NCI-H2227 (cell line): ENCODE results near the gene LRRC3C.

ENCODE experiments used
- DNase-seq: peaks from one replicate; lab custom pipeline; 2025; ENCODE audit not compliant: unreplicated experiment; lab: John Stamatoyannopoulos, UW

Gene LRRC3C

GRCh38 chr17:39974433-39974832 lies 46.9 kb downstream of the LRRC3C start:
- no peak for DNase-seq

DNA sequence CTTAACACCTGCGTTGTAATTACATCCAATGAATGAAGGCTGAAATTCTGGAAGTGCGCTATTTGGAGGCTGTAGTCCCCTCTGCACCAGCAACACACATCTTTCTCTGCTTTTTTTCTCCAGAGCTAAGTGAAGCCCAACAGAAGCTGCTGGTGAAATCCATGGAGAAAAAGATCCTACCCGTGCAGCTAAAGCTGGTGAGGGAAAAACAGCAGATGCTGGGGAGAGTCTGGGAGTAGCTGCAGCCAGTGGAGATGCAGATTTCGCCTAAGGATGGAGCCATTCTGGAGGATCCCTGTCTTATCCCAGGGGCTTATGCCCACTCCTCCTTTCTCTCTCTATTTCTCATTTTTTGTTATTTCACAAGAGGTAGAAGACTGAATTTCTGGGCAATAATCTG lies 48.3 kb downstream of the LRRC3C start:
- no peak for DNase-seq

DNA sequence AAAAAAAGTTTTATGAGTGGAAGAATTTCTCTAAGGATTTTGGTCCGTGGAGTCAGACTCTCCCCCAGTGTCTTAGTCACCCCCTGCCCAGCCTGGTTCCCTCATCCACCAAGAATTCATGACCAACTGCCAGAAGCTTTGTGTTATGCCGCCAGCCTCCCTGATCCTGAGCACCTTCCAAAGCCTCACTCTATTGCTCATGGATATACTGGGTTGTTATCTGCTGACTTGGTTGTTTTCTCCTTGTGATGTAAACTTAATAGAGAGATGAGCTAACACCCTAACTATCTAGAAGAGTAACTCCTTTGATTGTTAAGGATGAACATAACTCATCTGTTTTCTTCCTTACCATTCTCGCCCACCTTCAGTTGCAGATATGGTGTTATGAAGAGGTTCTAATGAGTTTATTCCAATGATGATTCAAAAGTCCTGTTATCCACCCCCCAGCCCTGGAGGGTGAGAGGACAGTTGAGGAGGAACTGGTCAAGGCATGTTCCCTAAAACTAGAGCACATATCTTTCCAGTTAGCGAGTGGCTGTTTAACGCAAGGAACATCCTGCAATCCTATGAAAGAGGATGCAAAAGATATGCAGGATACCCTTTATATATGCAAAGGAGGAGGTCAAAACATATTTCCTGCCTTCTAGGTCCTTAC lies 51.6 kb downstream of the LRRC3C start:
- no peak for DNase-seq

GRCh38 chr17:39979893-39980350 lies 52.4 kb downstream of the LRRC3C start:
- peak; percentile 50 for DNase-seq

- peak; percentile 99 for DNase-seq
Measured at GRCh38 chr17:39980351-39981206, 53.0 kb downstream of the LRRC3C start, which contains the start of gene PSMD3. TSS of gene PSMD3 (plus strand) at chr17:39980807. CDS start at chr17:39980971, 164 bp downstream.

DNA sequence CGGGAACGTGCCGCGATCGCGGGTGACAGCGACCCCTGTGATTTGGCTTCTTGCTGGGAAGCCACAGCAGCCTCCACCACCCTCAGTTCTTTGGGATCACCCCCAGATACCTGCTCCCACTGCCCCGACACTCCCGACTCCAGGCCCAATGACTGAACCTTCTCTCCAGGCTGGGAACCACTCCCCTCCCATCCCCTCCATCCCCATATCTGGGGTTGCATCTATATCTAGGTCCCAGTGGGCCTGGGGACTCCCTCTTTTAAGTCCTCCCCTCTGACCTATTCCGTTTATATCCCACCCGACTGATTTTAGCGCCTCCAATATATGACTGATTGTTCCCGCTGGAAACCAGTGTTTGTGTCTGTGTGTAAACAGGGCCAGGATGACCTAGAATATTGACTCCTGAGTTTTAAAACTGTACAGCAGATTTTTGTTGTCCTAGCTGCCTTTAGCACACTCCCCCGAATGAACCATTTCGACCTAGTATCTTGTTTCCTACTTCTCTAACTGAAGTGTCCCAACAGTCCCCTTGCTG lies 53.7 kb downstream of the LRRC3C start:
- DNase-seq = no peak

DNA sequence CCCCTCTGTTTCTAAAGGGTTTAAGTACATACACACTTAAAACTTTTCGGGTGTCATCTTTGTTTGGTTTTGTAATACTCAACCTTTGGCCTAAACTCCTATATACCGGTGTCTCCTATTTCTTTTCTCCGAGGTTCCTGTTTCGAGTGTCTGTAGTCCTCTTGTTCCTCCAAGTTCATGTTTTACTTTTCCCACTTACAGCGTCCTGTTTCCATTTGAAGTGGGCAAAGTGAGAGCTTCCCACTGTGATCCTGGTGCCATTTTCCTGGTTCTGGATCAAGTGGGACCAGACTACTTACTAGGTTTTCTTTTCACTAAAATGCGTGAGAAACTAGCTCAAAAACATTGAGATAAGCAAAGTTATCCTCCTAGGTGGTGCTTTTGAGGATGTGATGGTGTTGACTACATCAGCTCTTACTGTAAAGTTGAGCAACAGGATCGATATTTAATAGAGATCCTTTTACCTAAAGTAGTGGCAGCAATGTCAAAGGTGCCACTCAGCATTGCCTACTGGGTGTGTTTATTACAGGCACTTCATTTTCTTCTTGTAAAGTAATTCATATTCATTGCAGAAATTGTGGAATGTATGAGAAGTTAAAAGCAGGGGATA lies 54.3 kb downstream of the LRRC3C start:
- DNase-seq = no peak

DNA sequence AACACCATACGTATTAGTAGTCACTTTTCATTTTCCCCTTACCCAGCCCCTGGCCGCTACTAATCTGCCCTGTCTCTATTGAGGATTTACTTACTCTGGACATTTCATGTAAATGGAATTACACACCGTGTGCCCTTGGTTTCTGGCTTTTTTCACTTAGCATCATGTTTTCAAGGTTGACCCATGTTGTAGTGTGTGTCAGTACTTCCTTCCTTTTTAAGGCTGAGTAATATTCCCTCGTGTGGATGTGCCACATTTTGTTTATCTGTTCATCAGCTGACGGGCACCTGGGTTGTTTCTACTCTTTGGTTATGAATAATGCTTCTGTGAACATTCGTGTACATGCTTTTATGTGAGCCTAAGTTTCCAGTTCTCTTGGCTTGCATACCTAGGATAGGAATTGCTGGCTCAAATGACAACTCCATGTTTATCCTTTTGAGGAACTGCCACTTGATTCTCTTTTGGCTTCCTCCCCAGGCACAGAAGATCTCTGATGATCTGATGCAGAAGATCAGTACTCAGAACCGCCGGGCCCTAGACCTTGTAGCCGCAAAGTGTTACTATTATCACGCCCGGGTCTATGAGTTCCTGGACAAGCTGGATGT lies 60.8 kb downstream of the LRRC3C start:
- DNase-seq = no peak

DNA sequence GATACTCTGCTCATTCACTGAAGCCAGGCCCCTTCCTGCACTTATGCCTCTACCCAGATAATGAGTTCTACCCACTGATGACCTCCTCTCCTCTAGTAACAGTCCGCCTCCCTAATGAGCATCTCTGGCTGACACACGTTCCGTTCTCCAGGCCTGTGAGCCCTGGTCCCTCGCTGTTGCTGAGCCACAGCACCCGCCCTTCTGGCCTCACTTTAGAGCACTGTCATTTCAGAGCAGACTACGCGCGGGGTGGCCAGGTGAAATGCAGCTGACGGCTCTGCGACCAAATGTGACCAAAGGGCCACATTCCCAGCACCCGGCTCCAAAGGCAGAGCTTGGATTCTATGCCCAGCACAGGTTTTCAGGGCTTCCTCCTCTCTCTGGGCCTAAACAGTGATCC lies 66.9 kb downstream of the LRRC3C start:
- DNase-seq = no peak
